ENCODE measurements around the gene NEU2.
A peak's percentile ranks its signal among the peaks of the same experiment; 100 is the strongest.

The NEU2 gene

GRCh38 chr2:233032551-233033320 is at the start of gene NEU2:
TSS of gene NEU2 (plus strand) at chr2:233032672. CDS start at chr2:233032672, 0 bp downstream.
- TF ChIP-seq CTCF (IDR thresholded peaks at IDR 0.05; ENCODE audit: low read depth, low read length, poor library complexity, severe bottlenecking) (no peak), EZH2phosphoT487 (IDR thresholded peaks at IDR 0.05; ENCODE audit: borderline replicate concordance, low read length) (no peak)
- H3K4me1 ChIP-seq (ENCODE audit: control insufficient read depth, low read length): no peaks in the 10 kb centered on the region
- H3K9me2 ChIP-seq (replicated peaks; ENCODE audit: control insufficient read depth, low read length): no peaks in the 10 kb centered on the region
- H3K4me2 ChIP-seq (ENCODE audit: low read length): no peak within 1 kb of the TSS
- H3K79me2 ChIP-seq (ENCODE audit: control insufficient read depth, low read length): no peaks in the 10 kb centered on the region
- 0 out of 2 replicates have a peak, but pooled peaks cover 3% of the 10 kb centered on the region for H3F3A ChIP-seq (ENCODE audit: control insufficient read depth, insufficient read depth)
- H4K20me1 ChIP-seq (ENCODE audit: control insufficient read depth, insufficient read depth, low read depth, low read length): no peaks in the 10 kb centered on the region
- H3K27me3 ChIP-seq (ENCODE audit: control insufficient read depth, low read length): no peaks in the 10 kb centered on the region
- H3K4me3 ChIP-seq (ENCODE audit: low read length): no peak within 1 kb of the TSS
- H3K27ac ChIP-seq (ENCODE audit: low read depth, low read length): no peak within 1 kb of the TSS
- no peaks in the 10 kb centered on the region for H3K36me3 ChIP-seq (ENCODE audit: control insufficient read depth, low read length)
- peaks cover 8% of the 10 kb centered on the region; the same call in 1 of the 2 replicates for H3K9me3 ChIP-seq (ENCODE audit: control insufficient read depth, insufficient read depth, low read length)

- TF ChIP-seq CTCF (IDR thresholded peaks at IDR 0.05; ENCODE audit: low read depth, low read length, poor library complexity, severe bottlenecking) (peak; percentile 47), EZH2phosphoT487 (IDR thresholded peaks at IDR 0.05; ENCODE audit: borderline replicate concordance, low read length) (no peak)
- Histone ChIP-seq H3K9me3 (ENCODE audit: control insufficient read depth, insufficient read depth, low read length) (no peaks in the 10 kb centered on the region), H4K20me1 (ENCODE audit: control insufficient read depth, insufficient read depth, low read depth, low read length) (no peaks in the 10 kb centered on the region), H3K4me3 (ENCODE audit: low read length) (no peak overlapping the region), H3K9me2 (replicated peaks; ENCODE audit: control insufficient read depth, low read length) (no peaks in the 10 kb centered on the region), H3K79me2 (ENCODE audit: control insufficient read depth, low read length) (no peaks in the 10 kb centered on the region), H3F3A (ENCODE audit: control insufficient read depth, insufficient read depth) (no peaks in the 10 kb centered on the region), H3K4me1 (ENCODE audit: control insufficient read depth, low read length) (no peaks in the 10 kb centered on the region), H3K27ac (ENCODE audit: low read depth, low read length) (no peak overlapping the region), H3K36me3 (ENCODE audit: control insufficient read depth, low read length) (no peaks in the 10 kb centered on the region), H3K4me2 (ENCODE audit: low read length) (no peak overlapping the region), H3K27me3 (ENCODE audit: control insufficient read depth, low read length) (peaks cover 3% of the 10 kb centered on the region; the same call in 1 of the 2 replicates)
Observed at GRCh38 chr2:232982926-232983668, 49.4 kb upstream of the NEU2 start.

- Histone ChIP-seq H3K27me3 (ENCODE audit: control insufficient read depth, low read length) (peaks cover 3% of the 10 kb centered on the region; the same call in 1 of the 2 replicates), H3K4me3 (ENCODE audit: low read length) (no peak overlapping the region), H4K20me1 (ENCODE audit: control insufficient read depth, insufficient read depth, low read depth, low read length) (no peaks in the 10 kb centered on the region), H3K27ac (ENCODE audit: low read depth, low read length) (no peak overlapping the region), H3K9me3 (ENCODE audit: control insufficient read depth, insufficient read depth, low read length) (no peaks in the 10 kb centered on the region), H3K4me2 (ENCODE audit: low read length) (no peak overlapping the region), H3K9me2 (replicated peaks; ENCODE audit: control insufficient read depth, low read length) (no peaks in the 10 kb centered on the region), H3K36me3 (ENCODE audit: control insufficient read depth, low read length) (no peaks in the 10 kb centered on the region), H3K4me1 (ENCODE audit: control insufficient read depth, low read length) (no peaks in the 10 kb centered on the region), H3F3A (ENCODE audit: control insufficient read depth, insufficient read depth) (no peaks in the 10 kb centered on the region), H3K79me2 (ENCODE audit: control insufficient read depth, low read length) (no peaks in the 10 kb centered on the region)
- TF ChIP-seq CTCF (IDR thresholded peaks at IDR 0.05; ENCODE audit: low read depth, low read length, poor library complexity, severe bottlenecking) (no peak), EZH2phosphoT487 (IDR thresholded peaks at IDR 0.05; ENCODE audit: borderline replicate concordance, low read length) (no peak)
Observed at GRCh38 chr2:232983669-232984140, 48.8 kb upstream of the NEU2 start.
